HEK293 (cell line): ENCODE results near the gene MTA1.
A peak's percentile ranks its signal among the peaks of the same experiment; 100 is the strongest.

ENCODE experiments used
- CTCF ChIA-PET: fragments of 350-600 bp; formaldehyde crosslinking; extraction: SDS; loops from one replicate; lab custom pipeline; 2021; ENCODE audit warnings: antibody characterized with exemption; lab: Yijun Ruan, JAX
- POLR2A ChIA-PET: fragments of 300-600 bp; formaldehyde crosslinking; extraction: SDS; loops from one replicate; lab custom pipeline; 2020; ENCODE audit warnings: antibody characterized with exemption, inconsistent platforms; lab: Yijun Ruan, JAX
- H3K27ac ChIP-seq: fragments of 200-500 bp; sonication (Bioruptor generic); 2 replicates; pipeline ENCODE4 v1.5.1; 2014; ENCODE audit warnings: low read depth, low read length, control low read depth, inconsistent platforms; ENCODE audit errors: extremely low read depth
- H3K36me3 ChIP-seq, 2 experiments: fragments of 200-500 bp in 1 of 2; sonication (Bioruptor generic) in 1 of 2; 1 replicate in 1 of 2; 2 replicates in 1 of 2; pipeline ENCODE4 v1.5.1; 2014 to 2017; ENCODE audit warnings: inconsistent platforms in 2 of 2, low read length in 2 of 2; ENCODE audit not compliant: control insufficient read depth in 2 of 2, insufficient read depth in 1 of 2
- H3K4me1 ChIP-seq: fragments of 200-500 bp; sonication (Bioruptor generic); 2 replicates; pipeline ENCODE4 v1.5.1; 2014; ENCODE audit warnings: mild to moderate bottlenecking, low read length, inconsistent platforms; ENCODE audit not compliant: control insufficient read depth, insufficient read depth
- H3K4me3 ChIP-seq: 2 replicates; pipeline ENCODE4 v1.5.1; 2011; ENCODE audit warnings: low read depth, mild to moderate bottlenecking, control low read depth, low read length, moderate library complexity
- H3K9me3 ChIP-seq: fragments of 200-500 bp; sonication (Bioruptor generic); 2 replicates; pipeline ENCODE4 v1.5.1; 2014; ENCODE audit warnings: low read depth, low read length, inconsistent platforms; ENCODE audit not compliant: control insufficient read depth, insufficient read depth
- GFI1B ChIP-seq: fragments of 450-650 bp; formaldehyde crosslinking; IDR thresholded peaks from 2 replicates; pipeline ENCODE4 v1.5.1; 2016; ENCODE audit warnings: missing biosample characterization, missing genetic modification characterization
- HOXD13 ChIP-seq: sonication (generic); formaldehyde crosslinking; IDR thresholded peaks from 2 replicates; pipeline ENCODE4 v1.8.0; 2022; ENCODE audit warnings: missing genetic modification reagents, borderline replicate concordance
- RBAK ChIP-seq: fragments of 450-650 bp; formaldehyde crosslinking; IDR thresholded peaks from 2 replicates; pipeline ENCODE4 v1.5.1; 2016; ENCODE audit warnings: missing biosample characterization, missing genetic modification characterization
- SCRT2 ChIP-seq: fragments of 450-650 bp; formaldehyde crosslinking; IDR thresholded peaks from 2 replicates; pipeline ENCODE4 v1.5.1; 2016; ENCODE audit warnings: missing biosample characterization, missing genetic modification characterization
- ZBTB26 ChIP-seq: fragments of 450-650 bp; formaldehyde crosslinking; optimal IDR thresholded peaks from 2 replicates; pipeline ENCODE3; 2016; ENCODE audit warnings: missing biosample characterization, mild to moderate bottlenecking, missing genetic modification characterization
- ZBTB7A ChIP-seq: fragments of 450-650 bp; formaldehyde crosslinking; IDR thresholded peaks from 2 replicates; pipeline ENCODE4 v1.5.1; 2016; ENCODE audit warnings: low read depth, missing biosample characterization, missing genetic modification characterization
- ZFHX2 ChIP-seq: fragments of 450-650 bp; formaldehyde crosslinking; conservative IDR thresholded peaks from 2 replicates; pipeline ENCODE4 v1.5.1; 2016; ENCODE audit warnings: missing biosample characterization, missing genetic modification characterization
- ZNF10 ChIP-seq: fragments of 450-650 bp; formaldehyde crosslinking; IDR thresholded peaks from 2 replicates; pipeline ENCODE4 v1.5.1; 2017; ENCODE audit warnings: missing biosample characterization, missing genetic modification characterization
- ZNF112 ChIP-seq: fragments of 450-650 bp; formaldehyde crosslinking; IDR thresholded peaks from 2 replicates; pipeline ENCODE4 v1.5.0; 2017; ENCODE audit warnings: missing biosample characterization, missing genetic modification characterization
- ZNF138 ChIP-seq: fragments of 450-650 bp; formaldehyde crosslinking; IDR thresholded peaks from 2 replicates; pipeline ENCODE4 v1.5.1; 2016; ENCODE audit warnings: missing biosample characterization, missing genetic modification characterization, borderline replicate concordance
- ZNF16 ChIP-seq: fragments of 450-650 bp; formaldehyde crosslinking; IDR thresholded peaks from 2 replicates; pipeline ENCODE4 v1.5.1; 2016; ENCODE audit warnings: low read depth, missing biosample characterization, missing genetic modification characterization
- ZNF202 ChIP-seq: fragments of 450-650 bp; formaldehyde crosslinking; IDR thresholded peaks from 2 replicates; pipeline ENCODE4 v1.5.1; 2016; ENCODE audit warnings: missing biosample characterization, missing genetic modification characterization, borderline replicate concordance
- ZNF416 ChIP-seq: fragments of 450-650 bp; formaldehyde crosslinking; IDR thresholded peaks from 2 replicates; pipeline ENCODE4 v1.5.1; 2016; ENCODE audit warnings: missing biosample characterization, missing genetic modification characterization
- ZNF473 ChIP-seq: fragments of 450-650 bp; formaldehyde crosslinking; IDR thresholded peaks from 2 replicates; pipeline ENCODE4 v1.5.1; 2017; ENCODE audit warnings: missing biosample characterization, missing genetic modification characterization
- ZNF530 ChIP-seq: fragments of 450-650 bp; formaldehyde crosslinking; IDR thresholded peaks from 2 replicates; pipeline ENCODE4 v1.5.1; 2016; ENCODE audit warnings: low read depth, missing biosample characterization, missing genetic modification characterization
- ZNF561 ChIP-seq: fragments of 450-650 bp; IDR thresholded peaks from 2 replicates; pipeline ENCODE4 v1.5.1; 2018; ENCODE audit warnings: missing biosample characterization, missing genetic modification characterization, borderline replicate concordance
- ZNF600 ChIP-seq: fragments of 450-650 bp; formaldehyde crosslinking; IDR thresholded peaks from 2 replicates; pipeline ENCODE4 v1.5.1; 2016; ENCODE audit warnings: missing biosample characterization, missing genetic modification characterization
- TF ChIP-seq, protein P1 (sequence below): fragments of 450-650 bp; formaldehyde crosslinking; IDR thresholded peaks from 2 replicates; pipeline ENCODE4 v1.5.0; 2017; ENCODE audit warnings: missing biosample characterization, missing genetic modification characterization, borderline replicate concordance
- TF ChIP-seq, protein P2 (sequence below): fragments of 450-650 bp; formaldehyde crosslinking; IDR thresholded peaks from 2 replicates; pipeline ENCODE4 v1.5.1; 2016; ENCODE audit warnings: missing biosample characterization, missing genetic modification characterization
- TF ChIP-seq, protein P3 (sequence below): fragments of 450-650 bp; formaldehyde crosslinking; IDR thresholded peaks from 2 replicates; pipeline ENCODE4 v1.5.1; 2016; ENCODE audit warnings: missing biosample characterization, missing genetic modification characterization, borderline replicate concordance
- TF ChIP-seq, protein P4 (sequence below): fragments of 450-650 bp; formaldehyde crosslinking; conservative IDR thresholded peaks from 2 replicates; pipeline ENCODE4 v1.5.1; 2016; ENCODE audit warnings: low read depth, missing biosample characterization, missing genetic modification characterization

The MTA1 gene

GRCh38 chr14:105460616-105461015 is 41.0 kb downstream of the MTA1 start:
- TF ChIP-seq ZNF600 (tag by site-specific recombination) (0 out of 2 replicates have a peak, but pooled peaks have one; percentile 36), ZNF530 (no peak), ZFHX2 (tag by site-specific recombination) (peak; percentile 28; the same call in 1 of the 2 replicates)
- no peaks in the 10 kb centered on the region for H3K4me1 ChIP-seq
- no peaks in the 10 kb centered on the region for H3K9me3 ChIP-seq
- ChIA-PET POLR2A (no interaction called here), CTCF (no interaction called here)
- no peak overlapping the region for H3K4me3 ChIP-seq
- no peak overlapping the region for H3K27ac ChIP-seq
- H3K36me3 ChIP-seq: peaks cover 0 to 78% of the 10 kb centered on the region in 2 experiments; a peak in 2 of 3 replicates

DNA sequence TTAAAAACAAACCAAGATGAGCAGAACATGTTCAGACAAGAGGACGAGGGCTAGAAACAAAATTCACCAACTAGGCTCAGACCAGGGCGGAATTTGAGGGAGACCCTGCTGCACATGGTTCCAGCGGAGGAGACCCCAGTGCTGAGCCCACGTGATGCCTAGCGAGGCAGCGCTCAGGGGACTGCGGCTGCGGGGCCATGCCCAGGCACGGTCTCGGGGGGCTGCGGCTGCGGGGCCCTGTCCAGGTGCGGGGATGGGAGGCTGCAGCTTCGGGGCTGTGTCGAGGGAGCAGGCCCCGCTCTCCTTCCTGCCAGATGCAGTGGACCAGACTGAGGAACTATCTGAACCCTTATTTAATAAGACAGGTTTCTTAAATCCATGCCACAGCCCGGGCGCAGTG is 42.3 kb downstream of the MTA1 start:
- TF ChIP-seq, protein P1, sequence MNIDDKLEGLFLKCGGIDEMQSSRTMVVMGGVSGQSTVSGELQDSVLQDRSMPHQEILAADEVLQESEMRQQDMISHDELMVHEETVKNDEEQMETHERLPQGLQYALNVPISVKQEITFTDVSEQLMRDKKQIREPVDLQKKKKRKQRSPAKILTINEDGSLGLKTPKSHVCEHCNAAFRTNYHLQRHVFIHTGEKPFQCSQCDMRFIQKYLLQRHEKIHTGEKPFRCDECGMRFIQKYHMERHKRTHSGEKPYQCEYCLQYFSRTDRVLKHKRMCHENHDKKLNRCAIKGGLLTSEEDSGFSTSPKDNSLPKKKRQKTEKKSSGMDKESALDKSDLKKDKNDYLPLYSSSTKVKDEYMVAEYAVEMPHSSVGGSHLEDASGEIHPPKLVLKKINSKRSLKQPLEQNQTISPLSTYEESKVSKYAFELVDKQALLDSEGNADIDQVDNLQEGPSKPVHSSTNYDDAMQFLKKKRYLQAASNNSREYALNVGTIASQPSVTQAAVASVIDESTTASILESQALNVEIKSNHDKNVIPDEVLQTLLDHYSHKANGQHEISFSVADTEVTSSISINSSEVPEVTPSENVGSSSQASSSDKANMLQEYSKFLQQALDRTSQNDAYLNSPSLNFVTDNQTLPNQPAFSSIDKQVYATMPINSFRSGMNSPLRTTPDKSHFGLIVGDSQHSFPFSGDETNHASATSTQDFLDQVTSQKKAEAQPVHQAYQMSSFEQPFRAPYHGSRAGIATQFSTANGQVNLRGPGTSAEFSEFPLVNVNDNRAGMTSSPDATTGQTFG (tag by site-specific recombination): no peak
- TF ChIP-seq, protein P2, sequence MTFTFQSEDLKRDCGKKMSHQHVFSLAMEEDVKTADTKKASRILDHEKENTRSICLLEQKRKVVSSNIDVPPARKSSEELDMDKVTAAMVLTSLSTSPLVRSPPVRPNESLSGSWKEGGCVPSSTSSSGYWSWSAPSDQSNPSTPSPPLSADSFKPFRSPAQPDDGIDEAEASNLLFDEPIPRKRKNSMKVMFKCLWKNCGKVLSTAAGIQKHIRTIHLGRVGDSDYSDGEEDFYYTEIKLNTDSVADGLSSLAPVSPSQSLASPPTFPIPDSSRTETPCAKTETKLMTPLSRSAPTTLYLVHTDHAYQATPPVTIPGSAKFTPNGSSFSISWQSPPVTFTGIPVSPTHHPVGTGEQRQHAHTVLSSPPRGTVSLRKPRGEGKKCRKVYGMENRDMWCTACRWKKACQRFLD: no peak
- TF ChIP-seq ZNF473 (tag by site-specific recombination) (no peak), ZNF138 (tag by site-specific recombination) (no peak), SCRT2 (tag by site-specific recombination) (no peak), ZNF416 (tag by site-specific recombination) (no peak), RBAK (tag by site-specific recombination) (no peak), ZNF561 (no peak), ZNF202 (tag by site-specific recombination) (no peak)
- TF ChIP-seq, protein P3, sequence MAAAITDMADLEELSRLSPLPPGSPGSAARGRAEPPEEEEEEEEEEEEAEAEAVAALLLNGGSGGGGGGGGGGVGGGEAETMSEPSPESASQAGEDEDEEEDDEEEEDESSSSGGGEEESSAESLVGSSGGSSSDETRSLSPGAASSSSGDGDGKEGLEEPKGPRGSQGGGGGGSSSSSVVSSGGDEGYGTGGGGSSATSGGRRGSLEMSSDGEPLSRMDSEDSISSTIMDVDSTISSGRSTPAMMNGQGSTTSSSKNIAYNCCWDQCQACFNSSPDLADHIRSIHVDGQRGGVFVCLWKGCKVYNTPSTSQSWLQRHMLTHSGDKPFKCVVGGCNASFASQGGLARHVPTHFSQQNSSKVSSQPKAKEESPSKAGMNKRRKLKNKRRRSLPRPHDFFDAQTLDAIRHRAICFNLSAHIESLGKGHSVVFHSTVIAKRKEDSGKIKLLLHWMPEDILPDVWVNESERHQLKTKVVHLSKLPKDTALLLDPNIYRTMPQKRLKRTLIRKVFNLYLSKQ (tag by site-specific recombination): no peak
- Histone ChIP-seq H3K4me3 (no peak overlapping the region), H3K9me3 (no peaks in the 10 kb centered on the region), H3K27ac (no peak overlapping the region), H3K4me1 (no peaks in the 10 kb centered on the region), H3K36me3 (peaks cover 0 to 78% of the 10 kb centered on the region in 2 experiments; a peak in 2 of 3 replicates)
- ChIA-PET POLR2A (no interaction called here), CTCF (interaction anchor here (0.6 to 0.7 kb wide), 2 partner anchors 30 to 520 kb away, joined by 3 read pairs; no protein-coding TSS in a partner anchor)

DNA sequence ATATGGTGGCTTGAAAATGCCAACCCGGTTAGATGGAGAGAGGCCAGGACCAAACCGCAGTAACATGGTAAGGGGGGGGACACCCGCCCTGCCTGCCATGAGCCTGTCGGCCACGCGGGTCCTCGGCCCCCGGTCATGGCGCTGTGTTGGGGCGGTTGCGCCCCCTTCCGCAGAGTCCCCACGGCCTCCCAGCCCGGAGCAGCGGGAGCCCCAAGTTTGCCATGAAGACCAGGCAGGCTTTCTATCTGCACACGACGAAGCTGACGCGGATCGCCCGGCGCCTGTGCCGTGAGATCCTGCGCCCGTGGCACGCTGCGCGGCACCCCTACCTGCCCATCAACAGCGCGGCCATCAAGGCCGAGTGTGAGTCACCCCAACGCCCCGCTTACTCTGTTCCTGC is 44.9 kb downstream of the MTA1 start:
- CTCF ChIA-PET: no interaction called here
- no peak overlapping the region for H3K27ac ChIP-seq
- POLR2A ChIA-PET: no interaction called here
- H3K4me3 ChIP-seq: no peak overlapping the region
- H3K9me3 ChIP-seq: no peaks in the 10 kb centered on the region
- peaks cover 0 to 89% of the 10 kb centered on the region in 2 experiments; a peak in 2 of 3 replicates for H3K36me3 ChIP-seq
- H3K4me1 ChIP-seq: no peaks in the 10 kb centered on the region
- TF ChIP-seq ZNF10 (tag by site-specific recombination) (no peak), ZBTB26 (tag by site-specific recombination) (no peak), GFI1B (tag by site-specific recombination) (no peak), ZNF112 (tag by site-specific recombination) (no peak), ZBTB7A (tag by site-specific recombination) (no peak), HOXD13 (no peak), ZNF16 (tag by site-specific recombination) (no peak)
- TF ChIP-seq, protein P4, sequence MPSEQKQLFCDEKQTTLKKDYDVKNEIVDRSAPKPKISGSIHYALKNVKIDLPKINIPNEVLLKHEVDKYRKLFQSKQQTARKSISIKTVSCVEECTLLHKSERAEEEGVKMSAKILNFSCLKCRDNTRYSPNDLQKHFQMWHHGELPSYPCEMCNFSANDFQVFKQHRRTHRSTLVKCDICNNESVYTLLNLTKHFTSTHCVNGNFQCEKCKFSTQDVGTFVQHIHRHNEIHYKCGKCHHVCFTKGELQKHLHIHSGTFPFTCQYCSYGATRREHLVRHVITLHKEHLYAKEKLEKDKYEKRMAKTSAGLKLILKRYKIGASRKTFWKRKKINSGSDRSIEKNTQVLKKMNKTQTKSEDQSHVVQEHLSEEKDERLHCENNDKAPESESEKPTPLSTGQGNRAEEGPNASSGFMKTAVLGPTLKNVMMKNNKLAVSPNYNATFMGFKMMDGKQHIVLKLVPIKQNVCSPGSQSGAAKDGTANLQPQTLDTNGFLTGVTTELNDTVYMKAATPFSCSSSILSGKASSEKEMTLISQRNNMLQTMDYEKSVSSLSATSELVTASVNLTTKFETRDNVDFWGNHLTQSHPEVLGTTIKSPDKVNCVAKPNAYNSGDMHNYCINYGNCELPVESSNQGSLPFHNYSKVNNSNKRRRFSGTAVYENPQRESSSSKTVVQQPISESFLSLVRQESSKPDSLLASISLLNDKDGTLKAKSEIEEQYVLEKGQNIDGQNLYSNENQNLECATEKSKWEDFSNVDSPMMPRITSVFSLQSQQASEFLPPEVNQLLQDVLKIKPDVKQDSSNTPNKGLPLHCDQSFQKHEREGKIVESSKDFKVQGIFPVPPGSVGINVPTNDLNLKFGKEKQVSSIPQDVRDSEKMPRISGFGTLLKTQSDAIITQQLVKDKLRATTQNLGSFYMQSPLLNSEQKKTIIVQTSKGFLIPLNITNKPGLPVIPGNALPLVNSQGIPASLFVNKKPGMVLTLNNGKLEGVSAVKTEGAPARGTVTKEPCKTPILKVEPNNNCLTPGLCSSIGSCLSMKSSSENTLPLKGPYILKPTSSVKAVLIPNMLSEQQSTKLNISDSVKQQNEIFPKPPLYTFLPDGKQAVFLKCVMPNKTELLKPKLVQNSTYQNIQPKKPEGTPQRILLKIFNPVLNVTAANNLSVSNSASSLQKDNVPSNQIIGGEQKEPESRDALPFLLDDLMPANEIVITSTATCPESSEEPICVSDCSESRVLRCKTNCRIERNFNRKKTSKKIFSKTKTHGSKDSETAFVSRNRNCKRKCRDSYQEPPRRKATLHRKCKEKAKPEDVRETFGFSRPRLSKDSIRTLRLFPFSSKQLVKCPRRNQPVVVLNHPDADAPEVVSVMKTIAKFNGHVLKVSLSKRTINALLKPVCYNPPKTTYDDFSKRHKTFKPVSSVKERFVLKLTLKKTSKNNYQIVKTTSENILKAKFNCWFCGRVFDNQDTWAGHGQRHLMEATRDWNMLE: no peak
